PC-3 (cell line): ENCODE measurements around the gene AKR1B15. TPM values are rescaled to one million over a fixed set of nuclear protein-coding genes. Genes with fewer than 3 reads are reported as not detected.

Experiments used
- ATAC-seq: fragments of 200-7000 bp; cut with Tn5 transposase; 2 replicates; pipeline ENCODE4 v1.9.1; 2020; ENCODE audit warnings: mild to moderate bottlenecking, moderate library complexity
- BruUV-seq: library from RNA; stranded (reverse); fragments of 400-500 nt; replicated peaks from 2 replicates; lab custom pipeline; 2021; lab: Mats Ljungman, UMichigan
- CTCF ChIA-PET: fragments of 300-600 bp; sonication (Branson Sonifier 250); formaldehyde crosslinking; loops from one replicate; lab custom pipeline; 2022; ENCODE audit warnings: antibody characterized with exemption; lab: Charles Lee
- POLR2A ChIA-PET: fragments of 300-600 bp; sonication (Branson Sonifier 250); formaldehyde crosslinking; loops from one replicate; lab custom pipeline; 2022; ENCODE audit warnings: antibody characterized with exemption; ENCODE audit not compliant: unreplicated experiment; lab: Charles Lee
- DNase-seq: peaks from one replicate; pipeline ENCODE4 v3.0.0-alpha.2; 2015
- H2AFZ ChIP-seq: fragments of 300-600 bp; sonication (generic); 2 replicates; pipeline ENCODE4 v1.6.0; 2016; ENCODE audit warnings: antibody characterized with exemption, low read length
- H3F3A ChIP-seq: fragments of 300-600 bp; sonication (generic); one replicate; pipeline ENCODE4 v1.6.0; 2017; ENCODE audit warnings: antibody characterized with exemption, low read length, control low read depth, mild to moderate bottlenecking; ENCODE audit not compliant: unreplicated experiment
- H3K27ac ChIP-seq: fragments of 300-600 bp; sonication (generic); 2 replicates; pipeline ENCODE4 v1.5.1; 2016; ENCODE audit warnings: mild to moderate bottlenecking, low read length
- H3K27me3 ChIP-seq: fragments of 300-600 bp; sonication (generic); 2 replicates; pipeline ENCODE4 v1.6.1; 2016; ENCODE audit warnings: low read length, mixed read lengths
- H3K36me3 ChIP-seq: fragments of 300-600 bp; sonication (generic); 2 replicates; pipeline ENCODE4 v1.6.1; 2016; ENCODE audit warnings: low read depth, mixed run types, low read length, mixed read lengths
- H3K4me1 ChIP-seq: fragments of 300-600 bp; sonication (generic); 2 replicates; pipeline ENCODE4 v1.5.1; 2016; ENCODE audit warnings: low read length; ENCODE audit not compliant: insufficient read depth
- H3K4me2 ChIP-seq: fragments of 300-600 bp; sonication (generic); 2 replicates; pipeline ENCODE4 v1.6.0; 2016; ENCODE audit warnings: low read length
- H3K4me3 ChIP-seq: fragments of 300-600 bp; sonication (generic); 2 replicates; pipeline ENCODE4 v1.5.1; 2016; ENCODE audit warnings: mild to moderate bottlenecking, low read length, mixed read lengths
- H3K79me2 ChIP-seq: fragments of 300-600 bp; sonication (generic); 2 replicates; pipeline ENCODE4 v1.6.1; 2017; ENCODE audit warnings: low read length, mixed read lengths
- H3K9ac ChIP-seq: fragments of 300-600 bp; sonication (generic); 2 replicates; pipeline ENCODE4 v1.6.0; 2016; ENCODE audit warnings: mild to moderate bottlenecking, low read length
- H3K9me2 ChIP-seq: fragments of 300-600 bp; sonication (generic); replicated peaks from 2 replicates; pipeline ENCODE4 v1.6.1; 2016; ENCODE audit warnings: mixed run types, low read length, mixed read lengths
- H3K9me3 ChIP-seq: fragments of 300-600 bp; sonication (generic); 2 replicates; pipeline ENCODE4 v1.6.1; 2016; ENCODE audit warnings: low read length, mixed read lengths
- H4K20me1 ChIP-seq: fragments of 300-600 bp; sonication (generic); 2 replicates; pipeline ENCODE4 v1.6.1; 2016; ENCODE audit warnings: low read length, mixed read lengths
- EZH2 ChIP-seq: fragments of 300-600 bp; sonication (generic); IDR thresholded peaks from one replicate; pipeline ENCODE4 v1.6.1; 2017; ENCODE audit warnings: antibody characterized with exemption, mild to moderate bottlenecking, low read length; ENCODE audit not compliant: unreplicated experiment
- EZH2phosphoT487 ChIP-seq: fragments of 300-600 bp; sonication (generic); IDR thresholded peaks from 2 replicates; pipeline ENCODE4 v1.6.1; 2018; ENCODE audit warnings: mild to moderate bottlenecking, antibody characterized with exemption, low read length, borderline replicate concordance
- intact Hi-C: fragments of 100-400 bp; cut with micrococcal nuclease; formaldehyde crosslinking; loops from 2 replicates; pipeline ENCODE4 v1.9.0; 2023
- total RNA-seq: library from RNA; depleted of rRNA; stranded (reverse); fragments of >200 nt; gene quantifications from 2 replicates; pipeline ENCODE4 v1.2.3, GENCODE V29; 2014
- TF ChIP-seq, protein P1 (sequence below): fragments of 300-600 bp; sonication (generic); conservative IDR thresholded peaks from 2 replicates; pipeline ENCODE4 v1.5.1; 2017; ENCODE audit warnings: antibody characterized with exemption, low read depth, mild to moderate bottlenecking, low read length

Gene AKR1B15
- total RNA-seq, 1 experiment from 2014 or later, result 0.40 TPM

DNA sequence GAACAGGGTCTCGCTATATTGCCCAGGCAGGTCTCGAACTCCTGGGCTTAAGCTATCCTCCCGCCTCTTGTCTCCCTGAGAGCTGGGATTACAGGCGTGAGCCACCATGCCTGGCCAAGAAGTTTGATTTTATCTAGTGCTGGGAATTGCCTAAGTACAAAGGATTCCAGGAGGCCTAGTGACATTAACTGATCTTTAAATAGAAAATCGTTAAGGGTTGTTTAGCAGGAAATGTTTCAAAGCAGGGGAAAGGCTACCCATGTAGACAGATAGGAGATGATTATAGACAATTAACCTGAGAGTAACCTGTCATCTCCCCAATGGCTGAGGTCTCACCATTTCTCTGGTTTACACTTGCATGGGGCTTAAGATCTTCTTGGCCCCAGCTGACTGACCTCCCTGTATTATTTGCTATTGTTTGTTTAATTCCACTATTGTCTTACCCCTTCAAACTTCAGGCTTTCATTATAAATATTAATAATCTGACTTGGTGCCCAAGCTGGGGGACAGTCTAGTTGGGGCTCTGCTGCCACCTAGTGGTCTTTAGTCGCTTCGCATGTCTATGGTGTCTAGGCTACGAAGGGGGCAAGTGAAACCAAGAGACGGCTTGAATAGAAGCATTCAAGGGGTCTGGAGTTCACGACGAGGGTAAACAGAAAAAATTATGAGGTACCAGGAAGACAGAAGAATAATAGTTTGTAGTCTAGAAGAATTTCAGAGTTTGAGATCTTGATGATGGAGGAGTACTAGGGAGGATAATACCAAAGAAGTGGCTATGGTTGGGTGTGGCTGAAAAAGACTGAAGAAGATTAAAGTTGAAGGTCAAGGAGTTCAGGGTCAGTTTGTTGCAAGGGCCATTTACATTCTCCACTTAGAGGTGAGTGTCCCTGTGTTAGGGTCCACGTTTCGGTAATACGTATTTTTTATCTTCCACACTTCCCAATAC is 57.3 kb downstream of the AKR1B15 start:
- ChIA-PET POLR2A (no interaction called here), CTCF (interaction anchor here (0.6 to 1.6 kb wide), 3 partner anchors 59 to 131 kb away, joined by 3 to 4 read pairs (median 3); no protein-coding TSS in a partner anchor)
- Histone ChIP-seq H3F3A (no peaks in the 10 kb centered on the region), H3K4me2 (peak overlapping the region; percentile 52), H3K4me1 (peaks cover 11% of the 10 kb centered on the region), H3K79me2 (no peaks in the 10 kb centered on the region), H3K27ac (peak overlapping the region; percentile 56), H3K9ac (peak overlapping the region; percentile 16; the same call in 1 of the 2 replicates), H3K4me3 (peak overlapping the region; percentile 24; the same call in 1 of the 2 replicates), H4K20me1 (no peaks in the 10 kb centered on the region), H3K36me3 (no peaks in the 10 kb centered on the region), H2AFZ (peak overlapping the region; percentile 8; the same call in 1 of the 2 replicates), H3K9me3 (no peaks in the 10 kb centered on the region), H3K9me2 (no peaks in the 10 kb centered on the region), H3K27me3 (no peaks in the 10 kb centered on the region)
- no TSS peak for BruUV-seq
- ATAC-seq, result peak; percentile 96
- intact Hi-C loops, result loop anchor here (1.0 to 2.0 kb wide), 4 partner anchors 43 to 173 kb away; no protein-coding TSS in a partner anchor
- TF ChIP-seq EZH2phosphoT487 (no peak), EZH2 (no peak)
- TF ChIP-seq, protein P1, sequence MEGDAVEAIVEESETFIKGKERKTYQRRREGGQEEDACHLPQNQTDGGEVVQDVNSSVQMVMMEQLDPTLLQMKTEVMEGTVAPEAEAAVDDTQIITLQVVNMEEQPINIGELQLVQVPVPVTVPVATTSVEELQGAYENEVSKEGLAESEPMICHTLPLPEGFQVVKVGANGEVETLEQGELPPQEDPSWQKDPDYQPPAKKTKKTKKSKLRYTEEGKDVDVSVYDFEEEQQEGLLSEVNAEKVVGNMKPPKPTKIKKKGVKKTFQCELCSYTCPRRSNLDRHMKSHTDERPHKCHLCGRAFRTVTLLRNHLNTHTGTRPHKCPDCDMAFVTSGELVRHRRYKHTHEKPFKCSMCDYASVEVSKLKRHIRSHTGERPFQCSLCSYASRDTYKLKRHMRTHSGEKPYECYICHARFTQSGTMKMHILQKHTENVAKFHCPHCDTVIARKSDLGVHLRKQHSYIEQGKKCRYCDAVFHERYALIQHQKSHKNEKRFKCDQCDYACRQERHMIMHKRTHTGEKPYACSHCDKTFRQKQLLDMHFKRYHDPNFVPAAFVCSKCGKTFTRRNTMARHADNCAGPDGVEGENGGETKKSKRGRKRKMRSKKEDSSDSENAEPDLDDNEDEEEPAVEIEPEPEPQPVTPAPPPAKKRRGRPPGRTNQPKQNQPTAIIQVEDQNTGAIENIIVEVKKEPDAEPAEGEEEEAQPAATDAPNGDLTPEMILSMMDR, result peak; percentile 96
- peak; percentile 78 for DNase-seq

DNA sequence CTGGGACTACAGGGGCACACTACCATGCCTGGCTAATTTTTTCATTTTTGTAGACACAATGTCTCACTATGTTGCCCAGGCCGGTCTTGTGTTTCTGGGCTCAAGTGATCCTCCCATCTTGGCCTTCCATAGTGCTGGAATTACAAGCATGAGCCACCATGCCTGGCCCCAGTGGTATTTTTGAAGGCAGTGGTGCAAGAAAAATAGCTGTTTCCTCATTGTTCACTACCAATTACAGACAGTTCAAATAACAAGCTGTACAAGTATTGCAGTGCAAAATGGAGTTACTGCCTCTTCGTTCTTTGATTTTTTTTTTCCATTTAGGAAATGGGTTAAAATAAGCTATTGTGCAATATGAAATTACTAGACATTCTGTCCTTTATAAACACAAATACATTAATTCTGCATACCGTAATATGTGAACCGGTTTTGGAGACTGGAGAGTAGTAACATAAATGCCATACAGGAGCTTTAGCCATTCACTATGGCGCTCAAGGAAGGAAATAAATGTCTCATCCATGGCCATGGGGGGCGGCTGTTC is 62.8 kb downstream of the AKR1B15 start:
- POLR2A ChIA-PET, result interaction anchor here (0.6 kb wide), 1 partner anchor 36 kb away, joined by 5 read pairs; no protein-coding TSS in a partner anchor
- no TSS peak for BruUV-seq

More for the DNA sequence above, 62.8 kb downstream of the AKR1B15 start:
- Histone ChIP-seq H3K27me3 (no peaks in the 10 kb centered on the region), H3K9ac (no peak overlapping the region), H4K20me1 (no peaks in the 10 kb centered on the region), H3K79me2 (no peaks in the 10 kb centered on the region), H3K9me3 (no peaks in the 10 kb centered on the region), H3K4me1 (peaks cover 22% of the 10 kb centered on the region), H3K36me3 (no peaks in the 10 kb centered on the region), H3K4me3 (no peak overlapping the region), H2AFZ (no peak overlapping the region), H3K9me2 (no peaks in the 10 kb centered on the region), H3K4me2 (no peak overlapping the region), H3K27ac (no peak overlapping the region), H3F3A (peaks cover 9% of the 10 kb centered on the region)
- intact Hi-C loops, result loop anchor here (5.0 kb wide), 1 partner anchor 341 kb away; no protein-coding TSS in a partner anchor
- DNase-seq, result no peak
- CTCF ChIA-PET, result interaction anchor here (1.0 kb wide), 2 partner anchors 21 to 90 kb away, joined by 3 to 4 read pairs; no protein-coding TSS in a partner anchor
- TF ChIP-seq, protein P1, result no peak
- TF ChIP-seq EZH2 (no peak), EZH2phosphoT487 (no peak)
- ATAC-seq, result no peak
